ENCODE measurements around the gene ZFYVE1.

- TF ChIP-seq CTCF (IDR thresholded peaks at IDR 0.05) (no peak), EZH2 (IDR thresholded peaks at IDR 0.05; ENCODE audit: borderline replicate concordance, insufficient read depth, low read depth, low read length, poor library complexity, severe bottlenecking) (no peak)
Measured at GRCh38 chr14:72945356-72946027, 81.4 kb downstream of the ZFYVE1 start.
